ENCODE results near the gene OBSCN.

Gene OBSCN

DNA sequence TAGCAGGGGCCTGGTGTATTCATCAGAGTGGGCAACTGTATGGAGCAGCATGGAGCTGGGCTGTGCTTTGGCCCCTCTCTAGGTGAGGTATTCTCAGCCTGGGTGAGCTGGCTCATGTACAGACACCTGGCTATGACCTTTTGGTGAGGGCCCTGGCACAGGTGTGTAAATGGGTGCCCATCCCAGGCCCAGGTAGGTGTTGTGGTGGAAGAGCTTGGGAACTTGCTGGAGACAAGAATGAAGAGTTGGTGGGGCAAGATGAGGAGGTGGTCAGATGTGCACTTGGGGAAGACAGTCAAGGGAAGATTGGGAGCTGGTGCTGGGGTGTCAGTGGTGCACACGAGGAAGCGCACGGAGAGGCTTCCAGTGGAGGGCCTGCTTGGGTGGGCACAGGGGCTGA is 103.2 kb downstream of the OBSCN start:
- H3K27ac ChIP-seq: no peak overlapping the region
- TF ChIP-seq, protein P1, sequence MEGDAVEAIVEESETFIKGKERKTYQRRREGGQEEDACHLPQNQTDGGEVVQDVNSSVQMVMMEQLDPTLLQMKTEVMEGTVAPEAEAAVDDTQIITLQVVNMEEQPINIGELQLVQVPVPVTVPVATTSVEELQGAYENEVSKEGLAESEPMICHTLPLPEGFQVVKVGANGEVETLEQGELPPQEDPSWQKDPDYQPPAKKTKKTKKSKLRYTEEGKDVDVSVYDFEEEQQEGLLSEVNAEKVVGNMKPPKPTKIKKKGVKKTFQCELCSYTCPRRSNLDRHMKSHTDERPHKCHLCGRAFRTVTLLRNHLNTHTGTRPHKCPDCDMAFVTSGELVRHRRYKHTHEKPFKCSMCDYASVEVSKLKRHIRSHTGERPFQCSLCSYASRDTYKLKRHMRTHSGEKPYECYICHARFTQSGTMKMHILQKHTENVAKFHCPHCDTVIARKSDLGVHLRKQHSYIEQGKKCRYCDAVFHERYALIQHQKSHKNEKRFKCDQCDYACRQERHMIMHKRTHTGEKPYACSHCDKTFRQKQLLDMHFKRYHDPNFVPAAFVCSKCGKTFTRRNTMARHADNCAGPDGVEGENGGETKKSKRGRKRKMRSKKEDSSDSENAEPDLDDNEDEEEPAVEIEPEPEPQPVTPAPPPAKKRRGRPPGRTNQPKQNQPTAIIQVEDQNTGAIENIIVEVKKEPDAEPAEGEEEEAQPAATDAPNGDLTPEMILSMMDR (conservative IDR thresholded peaks at IDR 0.05): no peak
- no peak for TF ChIP-seq ZFX (IDR thresholded peaks at IDR 0.05)

DNA sequence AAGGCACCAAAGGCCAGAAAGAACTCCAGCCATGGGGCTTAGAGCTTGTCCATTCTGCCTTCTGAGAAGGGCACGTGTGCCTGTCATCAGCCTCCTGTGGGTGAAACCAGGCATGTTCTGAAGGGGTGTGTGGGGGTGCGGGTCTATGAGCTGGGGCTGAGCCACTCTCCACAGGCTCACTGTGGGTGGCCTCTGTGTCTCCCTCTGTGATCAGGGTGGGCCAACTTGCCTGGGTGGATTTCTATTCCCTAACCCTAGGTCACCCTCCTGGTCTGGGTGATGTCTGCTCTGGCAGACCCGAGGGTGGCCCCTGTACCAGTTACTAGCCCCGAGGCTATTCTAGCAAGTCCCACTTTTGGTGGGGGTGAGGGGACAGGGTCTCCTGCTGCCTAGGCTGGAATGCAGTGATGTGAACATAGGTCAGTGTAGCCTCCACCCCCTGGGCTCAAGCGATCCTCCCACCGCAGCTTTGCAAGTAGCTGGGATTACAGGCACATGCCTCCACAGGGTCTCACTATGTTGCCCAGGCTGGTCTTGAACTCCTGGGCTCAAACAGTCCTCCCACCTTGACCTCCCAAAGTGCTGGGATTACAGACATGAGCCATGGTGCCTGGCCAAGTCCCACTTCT is 104.4 kb downstream of the OBSCN start:
- H3K27ac ChIP-seq: no peak overlapping the region
- TF ChIP-seq, protein P1 (conservative IDR thresholded peaks at IDR 0.05): no peak
- no peak for TF ChIP-seq ZFX (IDR thresholded peaks at IDR 0.05)

DNA sequence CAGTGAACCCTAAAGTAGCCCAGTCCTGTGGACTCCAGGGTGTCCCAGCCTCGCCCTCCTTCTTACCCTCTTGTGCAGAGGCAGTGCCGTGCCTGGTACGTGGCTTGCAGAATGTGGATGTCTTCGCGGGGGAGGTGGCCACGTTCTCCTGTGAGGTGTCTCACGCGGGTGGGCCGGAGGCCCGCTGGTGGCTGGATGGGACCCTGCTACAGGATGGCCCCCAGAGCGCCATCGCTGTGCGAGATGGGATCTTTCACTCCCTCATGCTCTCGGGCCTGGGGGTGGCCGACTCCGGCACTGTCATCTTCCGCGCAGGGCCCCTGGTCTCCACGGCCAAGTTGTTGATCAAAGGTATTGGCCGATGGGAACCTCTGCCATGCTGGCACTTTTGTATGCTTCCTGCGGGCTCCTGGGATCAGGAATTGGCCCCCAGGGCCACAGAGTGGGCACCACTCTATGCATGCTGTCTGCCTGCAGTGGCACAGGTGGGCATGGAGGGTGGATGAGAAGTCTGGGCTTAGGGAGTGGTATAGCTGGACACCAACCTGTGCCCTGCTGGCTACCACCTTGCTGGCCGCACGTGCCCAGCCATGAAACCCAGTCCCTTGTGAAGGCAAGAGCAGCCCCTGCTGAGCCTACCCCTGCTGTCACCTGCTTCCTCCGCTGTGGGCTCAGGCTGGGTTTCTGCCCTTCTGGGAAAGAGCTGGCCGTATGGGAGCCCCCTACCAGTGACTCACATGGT is 105.9 kb downstream of the OBSCN start:
- TF ChIP-seq ZFX (IDR thresholded peaks at IDR 0.05): no peak
- TF ChIP-seq, protein P1 (conservative IDR thresholded peaks at IDR 0.05): no peak
- H3K27ac ChIP-seq: no peak overlapping the region

DNA sequence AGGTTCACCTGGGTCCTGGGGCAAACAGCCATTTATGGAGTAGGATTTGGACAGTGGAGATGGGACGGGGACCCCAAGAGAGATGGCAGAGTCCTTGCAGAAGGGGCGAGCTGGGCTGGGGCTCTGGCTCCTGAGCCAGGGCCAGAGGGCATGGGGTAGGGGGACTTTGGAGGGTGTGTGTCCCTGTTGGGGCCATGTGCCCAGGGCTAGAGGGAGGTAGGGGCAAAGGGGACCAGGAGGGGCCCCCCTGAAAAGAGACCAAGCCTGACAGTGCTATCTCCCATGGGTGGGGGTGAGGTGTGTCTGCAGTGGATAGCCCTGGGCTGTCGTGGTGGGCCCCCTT is 106.4 kb downstream of the OBSCN start:
- no peak overlapping the region for H3K27ac ChIP-seq
- TF ChIP-seq, protein P1 (conservative IDR thresholded peaks at IDR 0.05): no peak
- no peak for TF ChIP-seq ZFX (IDR thresholded peaks at IDR 0.05)

DNA sequence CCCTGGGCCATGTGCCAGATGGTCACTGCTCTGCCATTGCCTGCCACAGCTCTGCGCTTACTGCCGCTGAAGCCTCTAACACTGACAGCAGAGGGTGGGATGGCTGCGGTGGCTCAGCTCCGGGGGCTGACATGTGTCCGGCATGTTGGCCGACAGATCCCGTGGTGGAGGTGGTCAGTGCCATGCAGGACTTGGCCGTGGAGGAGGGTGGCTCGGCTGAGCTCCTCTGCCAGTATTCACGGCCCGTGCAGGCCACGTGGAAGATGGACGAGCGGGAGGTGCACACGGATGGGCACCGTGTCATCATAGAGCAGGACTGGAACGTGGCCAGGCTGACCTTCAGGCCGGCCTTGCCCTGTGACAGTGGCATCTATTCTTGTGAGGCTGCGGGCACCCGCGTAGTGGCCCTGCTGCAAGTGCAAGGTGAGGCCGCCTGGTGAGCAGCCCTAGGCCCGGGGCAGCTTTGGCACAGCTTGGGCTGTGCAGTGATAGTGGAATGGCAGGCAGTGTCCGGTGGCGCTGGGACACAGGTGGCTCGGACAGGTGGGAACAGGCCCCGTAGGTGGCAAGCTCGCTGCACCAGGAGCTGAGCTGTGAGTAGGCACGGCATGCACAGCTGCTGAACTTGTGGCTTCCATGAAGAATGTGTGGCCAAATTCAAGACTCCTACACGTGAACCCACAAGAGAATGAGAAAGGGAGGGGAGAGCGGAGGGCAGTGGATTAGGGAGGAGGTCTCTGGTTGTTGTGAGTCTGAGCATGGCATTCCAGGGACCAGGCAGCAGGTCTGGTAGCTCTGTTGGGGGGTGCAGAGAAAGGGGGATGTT is 107.0 kb downstream of the OBSCN start:
- TF ChIP-seq, protein P1 (conservative IDR thresholded peaks at IDR 0.05): no peak
- TF ChIP-seq ZFX (IDR thresholded peaks at IDR 0.05): no peak
- no peak overlapping the region for H3K27ac ChIP-seq

DNA sequence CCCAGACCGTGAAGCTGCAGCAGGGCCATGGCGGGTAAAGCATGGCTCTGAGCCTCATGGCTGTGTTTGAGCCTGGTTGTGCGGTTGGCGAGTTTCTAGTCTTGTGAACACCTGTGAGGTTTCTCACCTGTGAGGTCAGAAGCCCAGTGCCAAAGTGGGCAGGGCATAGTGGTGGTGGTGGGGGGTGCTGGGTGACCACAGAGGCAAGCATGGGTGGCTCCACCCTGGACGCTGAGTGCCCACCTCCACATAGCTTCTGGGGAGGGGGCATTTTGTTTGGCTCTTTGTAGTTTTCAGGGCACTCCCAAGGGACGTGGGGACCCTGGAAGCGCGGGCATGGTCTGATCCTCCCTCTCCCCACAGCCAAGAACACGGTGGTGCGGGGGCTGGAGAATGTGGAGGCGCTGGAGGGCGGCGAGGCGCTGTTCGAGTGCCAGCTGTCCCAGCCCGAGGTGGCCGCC is 107.7 kb downstream of the OBSCN start:
- TF ChIP-seq, protein P1 (conservative IDR thresholded peaks at IDR 0.05): no peak
- no peak for TF ChIP-seq ZFX (IDR thresholded peaks at IDR 0.05)
- H3K27ac ChIP-seq: no peak overlapping the region

All from C4-2B (cell line).